Endodermal cell (in vitro differentiated cells): ENCODE data around the gene SLC27A2. TPM values are rescaled to one million over a fixed set of nuclear protein-coding genes. Genes with fewer than 3 reads are reported as not detected.
"Not testable (repeated sequence)": the region's sequence is repeated elsewhere in the genome, so short reads cannot be mapped to it uniquely, and the experiment has no call there.

Experiments
- DNase-seq: peaks from one replicate; pipeline ENCODE4 v3.0.0-alpha.2; 2017
- H3K27ac ChIP-seq: 2 replicates; pipeline ENCODE4 v1.5.1; 2013; ENCODE audit warnings: mild to moderate bottlenecking, low read depth, low read length, moderate library complexity
- H3K27me3 ChIP-seq: 2 replicates; pipeline ENCODE4 v1.6.1; 2013; ENCODE audit warnings: mild to moderate bottlenecking, low read length, moderate library complexity; ENCODE audit not compliant: insufficient read depth, control insufficient read depth, poor library complexity, severe bottlenecking
- H3K36me3 ChIP-seq: 2 replicates; pipeline ENCODE4 v1.7.0; 2013; ENCODE audit warnings: mild to moderate bottlenecking, low read length, moderate library complexity; ENCODE audit not compliant: control insufficient read depth, insufficient read depth
- H3K4me1 ChIP-seq: one replicate; pipeline ENCODE4 v1.7.0; 2013; ENCODE audit warnings: low read length; ENCODE audit not compliant: control insufficient read depth, insufficient read depth
- H3K4me3 ChIP-seq: 2 replicates; pipeline ENCODE4 v1.5.1; 2013; ENCODE audit warnings: mild to moderate bottlenecking, low read length, moderate library complexity
- H3K9ac ChIP-seq: 2 replicates; pipeline ENCODE4 v1.6.1; 2013; ENCODE audit warnings: mild to moderate bottlenecking, low read length, moderate library complexity; ENCODE audit not compliant: poor library complexity, severe bottlenecking; ENCODE audit errors: extremely low read depth
- H3K9me3 ChIP-seq: 2 replicates; pipeline ENCODE4 v1.6.1; 2013; ENCODE audit warnings: mild to moderate bottlenecking, low read length, moderate library complexity; ENCODE audit not compliant: control insufficient read depth
- H3K27ac Mint-ChIP-seq: 2 replicates; pipeline ENCODE4 v1.8.0; 2020; ENCODE audit warnings: mixed read lengths
- H3K27me3 Mint-ChIP-seq: 2 replicates; pipeline ENCODE4 v1.8.0; 2021; ENCODE audit warnings: mild to moderate bottlenecking, mixed read lengths; ENCODE audit not compliant: insufficient read depth
- H3K36me3 Mint-ChIP-seq: 2 replicates; pipeline ENCODE4 v1.8.0; 2020; ENCODE audit warnings: low read depth, mixed read lengths
- H3K4me1 Mint-ChIP-seq: 2 replicates; pipeline ENCODE4 v1.8.0; 2020; ENCODE audit warnings: mixed read lengths
- H3K4me3 Mint-ChIP-seq: 2 replicates; pipeline ENCODE4 v1.8.0; 2020; ENCODE audit warnings: mild to moderate bottlenecking, moderate library complexity, mixed read lengths
- H3K9me3 Mint-ChIP-seq: 2 replicates; pipeline ENCODE4 v1.8.0; 2020; ENCODE audit warnings: mild to moderate bottlenecking, mixed read lengths
- CTCF ChIP-seq: fragments of 200-600 bp; sonication (generic); conservative IDR thresholded peaks from 2 replicates; pipeline ENCODE4 v1.5.0; 2021; ENCODE audit warnings: antibody characterized with exemption, mild to moderate bottlenecking
- WGBS, 2 experiments: methylation state at CpG; one replicate each; pipeline versions ENCODE4 v1.1.5 to v1.1.7; 2013; ENCODE audit warnings: missing lambda C conversion rate in 2 of 2, mixed read lengths in 1 of 2; ENCODE audit not compliant: insufficient coverage in 1 of 2, insufficient read length in 1 of 2; 5-methylcytosine and 5-hydroxymethylcytosine counted together
- total RNA-seq, 2 donors: library from RNA; stranded (reverse); fragmentation: NEBNext Ultra II Directional in 1 of 2; extraction: Animal tissue kit (Norgen Biotek cat#: 25700) in 1 of 2; gene quantifications; 2 replicates in 1 of 2; 3 replicates in 1 of 2; pipeline ENCODE4 v1.2.1, GENCODE V29; 2021

SLC27A2 gene
- total RNA-seq, 2 donors from 2014 or later, result 4.0 to 6.8 TPM

- peaks cover 4% of the 10 kb centered on the region for H3K27me3 Mint-ChIP-seq
- H3K27ac ChIP-seq, result no peak overlapping the region
- H3K36me3 Mint-ChIP-seq, result peaks cover 9% of the 10 kb centered on the region
- no peak overlapping the region for H3K4me3 Mint-ChIP-seq
- H3K9me3 ChIP-seq, result peaks cover 12% of the 10 kb centered on the region
- H3K9ac ChIP-seq, result no peak overlapping the region
- H3K4me1 Mint-ChIP-seq, result peaks cover 13% of the 10 kb centered on the region
- DNase-seq, result no peak
- no peaks in the 10 kb centered on the region for H3K36me3 ChIP-seq
- peaks cover 8% of the 10 kb centered on the region for H3K4me1 ChIP-seq
- TF ChIP-seq CTCF, result no peak
- H3K27me3 ChIP-seq, result no peaks in the 10 kb centered on the region
- no peak overlapping the region for H3K27ac Mint-ChIP-seq
- no peak overlapping the region for H3K4me3 ChIP-seq
- peaks cover 39% of the 10 kb centered on the region for H3K9me3 Mint-ChIP-seq
These were observed 14.9 kb upstream of the SLC27A2 start for GRCh38 chr15:50167110-50167509.

- no peak overlapping the region for H3K9ac ChIP-seq
- H3K4me1 Mint-ChIP-seq, result peaks cover 13% of the 10 kb centered on the region
- peaks cover 8% of the 10 kb centered on the region for H3K4me1 ChIP-seq
- peak overlapping the region; percentile 87 for H3K27ac Mint-ChIP-seq
- peaks cover 12% of the 10 kb centered on the region for H3K9me3 ChIP-seq
- peaks cover 46% of the 10 kb centered on the region for H3K9me3 Mint-ChIP-seq
- H3K27me3 ChIP-seq, result no peaks in the 10 kb centered on the region
- no peak overlapping the region for H3K27ac ChIP-seq
- 75 to 92% methylated on average over 3 to 4 of the region's 4 CpGs for WGBS, 2 experiments
- no peak for TF ChIP-seq CTCF
- no peaks in the 10 kb centered on the region for H3K36me3 ChIP-seq
- H3K27me3 Mint-ChIP-seq, result peaks cover 4% of the 10 kb centered on the region
- no peak overlapping the region for H3K4me3 Mint-ChIP-seq
- H3K36me3 Mint-ChIP-seq, result peaks cover 9% of the 10 kb centered on the region
- no peak for DNase-seq
- no peak overlapping the region for H3K4me3 ChIP-seq
These were observed 13.6 kb upstream of the SLC27A2 start for GRCh38 chr15:50168379-50168778.

- DNase-seq, result no peak
- WGBS, 2 experiments, result 91 to 94% methylated on average over 5 to 10 of the region's 10 CpGs
- Mint-ChIP-seq H3K9me3 (peaks cover 50% of the 10 kb centered on the region), H3K4me1 (peaks cover 13% of the 10 kb centered on the region), H3K36me3 (peaks cover 9% of the 10 kb centered on the region), H3K27me3 (peaks cover 4% of the 10 kb centered on the region), H3K27ac (peak overlapping the region; percentile 87), H3K4me3 (no peak overlapping the region)
- Histone ChIP-seq H3K27ac (no peak overlapping the region), H3K9me3 (peaks cover 12% of the 10 kb centered on the region), H3K36me3 (no peaks in the 10 kb centered on the region), H3K4me1 (peaks cover 8% of the 10 kb centered on the region), H3K9ac (no peak overlapping the region), H3K4me3 (peak overlapping the region; percentile 47), H3K27me3 (no peaks in the 10 kb centered on the region)
- no peak for TF ChIP-seq CTCF
These were observed 13.1 kb upstream of the SLC27A2 start for GRCh38 chr15:50168783-50169411.

- WGBS, 2 experiments, result 90 to 94% methylated on average over 11 to 35 of the region's 35 CpGs
- H3K4me3 Mint-ChIP-seq, H3K36me3 ChIP-seq, H3K9ac ChIP-seq, H3K27ac ChIP-seq, H3K4me1 ChIP-seq, H3K36me3 Mint-ChIP-seq, H3K27ac Mint-ChIP-seq, H3K27me3 ChIP-seq, H3K4me3 ChIP-seq, DNase-seq: not testable (repeated sequence)
- Mint-ChIP-seq H3K27me3 (peaks cover 11% of the 10 kb centered on the region), H3K9me3 (peaks cover 53% of the 10 kb centered on the region), H3K4me1 (peaks cover 13% of the 10 kb centered on the region)
- peaks cover 12% of the 10 kb centered on the region for H3K9me3 ChIP-seq
These were observed 9.6 kb upstream of the SLC27A2 start for GRCh38 chr15:50172360-50172895.
